ENCODE data around the gene MAP3K1. TPM values are rescaled to one million over a fixed set of nuclear protein-coding genes. Genes with fewer than 3 reads are reported as not detected.
"Not testable (repeated sequence)": the region's sequence is repeated elsewhere in the genome, so short reads cannot be mapped to it uniquely, and the experiment has no call there.

MAP3K1 gene
- total RNA-seq, 1 donor from 2014 or later = 2.2 TPM

GRCh38 chr5:56815658-56816545, 553 bp downstream of the MAP3K1 start:
- DNase-seq (ENCODE audit: low read depth) = peak; percentile 13

GRCh38 chr5:56816546-56817081, 1.3 kb downstream of the MAP3K1 start:
- peak; percentile 52 for DNase-seq (ENCODE audit: low read depth)

- DNase-seq (ENCODE audit: low read depth) = no peak
Measured at GRCh38 chr5:56817263-56818014, 2.1 kb downstream of the MAP3K1 start.

DNA sequence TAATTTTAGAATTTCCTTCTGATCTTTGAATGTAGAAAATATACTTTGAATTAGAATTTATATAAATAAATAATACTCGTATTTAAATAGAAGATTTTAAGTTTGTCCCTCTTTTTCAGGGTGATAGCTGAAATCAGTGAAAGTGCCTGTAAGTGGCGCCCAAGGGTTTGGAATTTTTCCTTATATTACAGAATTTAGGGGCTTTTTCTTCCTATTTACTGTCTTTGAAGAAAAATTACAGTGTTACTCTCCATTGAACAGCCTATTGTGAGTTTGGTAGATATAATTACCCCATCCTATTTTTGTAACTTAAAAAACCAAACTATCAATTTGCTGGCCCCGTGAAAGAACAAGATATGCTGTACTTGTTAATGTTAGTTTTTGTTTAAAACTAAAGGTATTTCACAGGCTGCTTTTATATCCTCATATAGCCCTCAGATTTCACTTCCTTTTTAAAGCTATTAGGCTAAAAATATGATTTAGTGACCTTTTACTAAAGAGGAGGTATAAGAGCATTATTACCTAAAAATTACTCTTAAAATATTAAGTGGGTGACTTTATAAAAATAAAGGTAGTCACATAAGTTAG, 3.2 kb downstream of the MAP3K1 start:
- DNase-seq (ENCODE audit: low read depth) = no peak

DNA sequence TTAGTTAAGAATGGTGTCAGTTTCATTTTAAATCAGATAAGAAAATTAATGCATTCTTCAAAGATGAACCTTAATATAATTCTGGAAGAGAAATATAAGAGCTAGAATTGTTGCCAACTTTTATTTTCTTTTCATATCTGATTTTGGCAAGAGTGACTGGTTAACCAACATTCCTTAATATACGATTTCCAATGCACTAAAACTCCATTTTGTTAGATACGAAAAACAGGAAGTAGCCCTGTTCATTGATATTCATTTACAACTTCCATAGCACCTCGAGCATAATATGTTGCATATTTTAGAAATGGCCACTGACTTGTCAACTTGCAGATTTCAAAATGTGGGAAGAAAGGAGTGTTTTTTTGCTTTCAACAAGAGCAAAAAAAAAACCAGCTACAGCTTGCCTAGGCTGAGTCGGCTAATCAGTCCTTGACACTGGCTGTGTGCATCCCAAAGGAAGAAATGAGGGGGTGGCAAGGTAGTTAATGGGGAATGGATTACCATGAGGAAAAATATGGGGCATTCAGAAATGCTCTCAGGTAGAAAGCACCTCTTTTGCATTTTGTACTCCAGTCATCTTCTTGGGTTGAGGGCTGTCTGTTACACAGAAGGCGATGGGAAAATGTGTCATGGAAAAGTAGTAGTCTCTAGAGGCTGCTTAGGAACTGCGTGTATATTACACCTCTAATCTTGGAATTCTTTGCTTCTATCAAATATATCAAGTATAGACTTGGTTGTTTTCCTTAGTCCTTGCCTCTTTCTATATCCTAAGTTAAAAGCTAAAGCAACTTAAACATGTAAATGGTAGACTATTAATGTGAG, 3.9 kb downstream of the MAP3K1 start:
- no peak for DNase-seq (ENCODE audit: low read depth)

DNA sequence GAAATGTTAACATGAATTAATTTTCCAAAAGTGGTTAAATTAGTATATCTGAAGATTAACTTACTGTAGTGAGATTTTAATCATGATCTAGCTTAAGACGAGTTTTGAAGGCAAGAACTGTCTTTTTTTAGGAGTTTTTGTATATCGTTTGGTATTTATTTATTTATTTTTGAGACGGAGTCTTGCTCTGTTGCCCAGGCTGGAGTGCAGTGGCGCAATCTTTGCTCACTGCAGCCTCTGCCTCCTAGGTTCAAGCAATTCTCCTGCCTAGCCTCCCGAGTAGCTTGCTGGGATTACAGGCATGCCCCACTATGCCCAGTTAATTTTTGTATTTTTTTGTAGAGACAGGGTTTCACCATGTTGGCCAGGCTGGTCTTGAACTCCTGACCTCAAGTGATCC, 6.5 kb downstream of the MAP3K1 start:
- DNase-seq (ENCODE audit: low read depth) = not testable (repeated sequence)

DNA sequence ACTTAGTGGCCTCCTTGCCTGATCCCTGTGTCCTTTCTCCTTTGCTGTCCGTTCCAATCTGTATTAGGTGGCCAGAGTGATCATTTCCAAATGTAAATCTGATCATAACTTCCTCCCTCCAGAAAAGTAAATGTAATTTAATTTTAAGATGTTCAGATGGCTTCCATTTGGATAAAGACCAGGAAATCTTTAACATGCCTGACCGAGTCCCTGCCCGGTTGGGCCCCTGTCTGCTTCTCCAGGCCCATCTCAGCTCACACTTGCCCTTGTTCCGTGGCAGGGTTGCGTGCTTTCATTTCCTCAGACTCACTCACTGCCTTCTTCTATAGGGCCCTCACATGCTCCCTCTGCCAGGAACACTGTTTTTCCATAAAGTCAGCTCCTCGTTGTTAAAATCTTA, 7.6 kb downstream of the MAP3K1 start:
- DNase-seq (ENCODE audit: low read depth) = no peak

- DNase-seq (ENCODE audit: low read depth) = no peak
Measured at GRCh38 chr5:56824019-56824418, 8.7 kb downstream of the MAP3K1 start.

- no peak for DNase-seq (ENCODE audit: low read depth)
Measured at GRCh38 chr5:56825222-56825824, 10.0 kb downstream of the MAP3K1 start.

DNA sequence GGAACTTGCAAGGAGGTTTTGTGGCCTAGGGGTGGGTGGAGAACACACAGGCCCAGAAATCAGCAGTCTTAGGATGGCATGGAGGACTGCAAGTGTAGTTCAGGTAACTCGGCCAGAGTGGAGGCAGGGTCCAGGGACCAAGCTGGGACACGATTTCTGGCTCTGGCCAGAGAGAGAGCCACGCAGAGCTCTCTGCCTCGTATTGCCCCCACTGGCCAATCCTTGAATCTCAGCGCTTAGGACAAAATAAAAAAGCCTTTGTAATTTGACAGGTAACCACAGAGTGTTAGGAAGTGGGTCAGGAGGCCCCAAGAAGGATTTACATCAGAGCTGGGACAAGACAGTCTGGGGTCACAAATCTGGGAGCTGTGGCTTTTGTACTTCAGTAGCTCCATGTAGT, 11.7 kb downstream of the MAP3K1 start:
- DNase-seq (ENCODE audit: low read depth) = no peak

DNA sequence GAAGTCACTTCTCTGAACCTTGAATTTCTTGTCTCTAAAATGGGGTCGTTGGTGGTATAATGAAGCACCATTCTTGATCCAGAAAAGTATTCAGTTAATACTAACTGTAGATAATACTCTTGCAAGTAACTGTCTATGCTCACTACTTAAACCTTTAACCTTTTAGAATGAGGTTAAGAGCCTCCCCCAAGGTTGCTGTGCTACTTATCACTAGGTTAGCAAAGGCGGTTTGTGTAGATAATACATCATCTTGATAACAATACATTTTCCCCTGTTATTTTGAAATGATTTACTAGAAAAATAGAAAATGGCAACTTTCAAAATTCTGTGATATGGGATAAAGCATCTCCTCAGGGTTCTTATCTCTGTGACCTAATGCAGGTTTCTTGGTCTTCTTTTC, 12.6 kb downstream of the MAP3K1 start:
- no peak for DNase-seq (ENCODE audit: low read depth)

DNA sequence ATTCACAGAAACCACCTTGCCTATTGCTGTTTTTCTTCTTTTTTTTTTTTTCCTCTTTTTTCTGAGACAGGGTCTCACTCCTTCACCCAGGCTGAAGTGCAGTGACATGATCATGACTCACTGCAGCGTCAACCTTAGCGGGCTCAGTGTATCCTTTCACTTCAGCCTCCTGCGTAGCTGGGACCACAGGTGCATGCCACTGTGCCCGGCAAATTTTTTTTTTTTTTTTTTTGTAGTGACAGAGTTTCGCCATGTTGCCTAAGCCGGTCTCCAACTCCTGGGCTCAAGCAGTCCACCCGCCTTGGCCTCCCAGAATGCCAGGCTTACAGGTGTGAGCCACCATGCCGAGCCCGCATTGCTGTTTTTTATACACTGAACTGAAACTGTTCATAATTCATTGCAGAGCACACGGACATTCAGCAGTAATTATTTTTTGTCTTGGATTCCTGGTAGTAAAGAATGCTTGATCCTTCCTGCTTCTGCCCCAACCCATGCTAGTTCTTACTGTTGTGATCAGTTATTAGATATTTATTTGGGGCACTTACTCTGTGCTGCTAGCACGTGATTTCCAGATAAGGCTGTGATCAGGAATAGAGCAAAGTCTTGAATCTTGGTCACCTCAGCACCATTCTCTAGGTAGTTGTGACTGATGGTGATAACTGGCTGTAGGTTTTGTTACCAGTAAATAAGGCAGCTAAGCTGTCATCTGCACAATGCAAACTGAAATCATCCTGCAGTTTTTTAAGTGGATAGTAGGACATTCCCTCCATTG, 14.0 kb downstream of the MAP3K1 start:
- DNase-seq (ENCODE audit: low read depth) = no peak

DNA sequence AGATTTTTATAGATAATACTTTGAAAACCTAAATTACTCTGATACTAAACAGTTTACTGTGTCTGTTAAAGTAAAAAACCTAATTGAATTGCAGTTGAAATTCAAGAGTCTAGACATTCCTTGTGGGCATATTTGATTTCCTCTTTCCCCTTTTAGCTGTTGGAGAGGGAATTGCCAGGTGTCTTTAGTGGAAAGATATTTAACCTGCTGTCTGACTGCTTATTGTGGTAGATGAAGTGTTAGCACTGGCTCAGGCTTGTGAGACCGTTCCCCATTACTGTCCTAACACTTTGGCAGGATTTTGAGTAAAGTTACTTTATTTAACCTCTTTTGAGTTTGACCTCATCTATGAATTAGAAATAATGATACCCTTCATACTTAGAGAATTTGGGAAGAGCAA, 16.4 kb downstream of the MAP3K1 start:
- DNase-seq (ENCODE audit: low read depth) = no peak

DNA sequence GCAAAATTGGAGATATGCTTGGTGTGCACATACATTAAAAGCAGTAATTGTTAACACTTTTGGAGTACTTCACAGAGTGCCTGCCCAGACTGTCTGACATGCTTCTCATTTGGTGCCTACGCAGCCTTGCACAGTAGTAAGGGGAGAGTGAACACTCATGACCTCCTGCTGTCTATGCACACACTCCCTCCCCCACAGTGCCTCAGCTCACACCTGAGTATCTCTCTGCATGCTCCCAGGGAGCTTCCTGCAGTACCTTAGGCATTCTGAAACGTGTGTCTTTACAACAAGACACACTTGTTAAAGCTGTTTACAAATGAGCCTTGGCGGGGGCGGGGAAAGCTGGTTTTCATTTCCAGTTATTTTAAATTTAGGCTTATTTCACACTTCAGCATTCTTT, 18.0 kb downstream of the MAP3K1 start:
- DNase-seq (ENCODE audit: low read depth) = no peak

DNA sequence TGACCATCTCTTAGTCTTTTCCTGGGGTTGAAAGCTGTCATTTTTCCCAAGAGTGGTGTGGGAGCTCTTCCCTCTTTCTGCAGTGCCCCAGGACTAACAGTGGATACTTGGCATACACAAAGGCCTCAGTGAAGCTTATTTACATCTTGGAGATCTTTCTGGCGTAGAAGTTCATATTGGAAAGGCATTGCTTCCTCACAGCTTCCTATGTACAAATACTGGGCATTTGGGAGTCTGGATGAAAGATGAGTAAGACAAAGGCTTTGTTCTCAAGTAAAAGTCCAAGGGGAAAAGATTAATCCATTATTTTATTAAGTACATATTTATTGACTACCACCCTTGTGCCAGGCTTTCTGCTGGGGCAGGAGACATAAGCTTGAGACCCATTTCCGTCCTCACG, 22.0 kb downstream of the MAP3K1 start:
- DNase-seq (ENCODE audit: low read depth) = no peak

DNA sequence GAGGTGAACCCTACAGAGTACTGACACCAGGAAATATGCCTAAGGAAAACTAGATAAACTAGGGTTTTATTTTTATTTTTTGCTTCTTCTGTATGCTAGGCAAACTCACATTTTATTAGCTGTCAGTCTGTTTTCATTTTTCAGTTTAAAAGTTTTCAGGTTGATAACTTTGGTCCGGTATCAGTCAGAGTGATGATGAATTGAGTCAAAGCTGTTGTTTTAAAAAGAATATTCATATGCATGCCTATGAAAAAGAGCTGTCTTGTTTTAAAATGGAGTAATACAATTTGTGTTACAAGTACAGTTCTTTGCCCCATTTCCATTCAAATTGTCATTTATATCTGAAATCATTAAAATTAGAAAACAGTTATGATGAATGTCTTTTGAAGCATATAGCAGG, 22.6 kb downstream of the MAP3K1 start:
- no peak for DNase-seq (ENCODE audit: low read depth)

- peak; percentile 66 for DNase-seq (ENCODE audit: low read depth)
Measured at GRCh38 chr5:56838409-56839039, 23.2 kb downstream of the MAP3K1 start.

- no peak for DNase-seq (ENCODE audit: low read depth)
Measured at GRCh38 chr5:56839062-56839461, 23.7 kb downstream of the MAP3K1 start.

GRCh38 chr5:56840597-56840996, 25.2 kb downstream of the MAP3K1 start:
- no peak for DNase-seq (ENCODE audit: low read depth)
